Measurements from ENCODE around the gene SOWAHD.

GRCh38 chrX:119729408-119730201 lies 28.8 kb upstream of the SOWAHD start:
- TF ChIP-seq CTCF (IDR thresholded peaks at IDR 0.05) (peak in 5 of 6 experiments; percentile 26 to 56 (median 33)), POLR2A (IDR thresholded peaks at IDR 0.05) (no peak), POLR2AphosphoS5 (IDR thresholded peaks at IDR 0.05) (no peak)
